ENCODE results near the gene GIMAP8.
"Not testable (repeated sequence)": the region's sequence is repeated elsewhere in the genome, so short reads cannot be mapped to it uniquely, and the experiment has no call there.

GIMAP8 gene

GRCh38 chr7:150493442-150493841 is 43.0 kb downstream of the GIMAP8 start:
- not testable (repeated sequence) for H3K4me1 ChIP-seq (ENCODE audit: control insufficient read depth, insufficient read depth, low read length); H3K27ac ChIP-seq (ENCODE audit: low read depth, low read length); H3K36me3 ChIP-seq (ENCODE audit: control insufficient read depth, insufficient read depth, low read length); H3K9me3 ChIP-seq (ENCODE audit: control insufficient read depth, insufficient read depth, low read depth, low read length); H3K27me3 ChIP-seq (ENCODE audit: control insufficient read depth, insufficient read depth, low read length); H3K4me3 ChIP-seq (ENCODE audit: low read depth, low read length); H3K9ac ChIP-seq (ENCODE audit: low read length)

GRCh38 chr7:150502519-150502918 is 52.1 kb downstream of the GIMAP8 start:
- Histone ChIP-seq H3K36me3 (ENCODE audit: control insufficient read depth, insufficient read depth, low read length) (no peaks in the 10 kb centered on the region), H3K9ac (ENCODE audit: low read length) (no peak overlapping the region), H3K4me3 (ENCODE audit: low read depth, low read length) (no peak overlapping the region), H3K9me3 (ENCODE audit: control insufficient read depth, insufficient read depth, low read depth, low read length) (no peaks in the 10 kb centered on the region), H3K27ac (ENCODE audit: low read depth, low read length) (no peak overlapping the region), H3K27me3 (ENCODE audit: control insufficient read depth, insufficient read depth, low read length) (peaks cover 3% of the 10 kb centered on the region; the same call in 1 of the 2 replicates), H3K4me1 (ENCODE audit: control insufficient read depth, insufficient read depth, low read length) (no peaks in the 10 kb centered on the region)

GRCh38 chr7:150503155-150503554 is 52.7 kb downstream of the GIMAP8 start:
- H3K27me3 ChIP-seq (ENCODE audit: control insufficient read depth, insufficient read depth, low read length): peaks cover 3% of the 10 kb centered on the region; the same call in 1 of the 2 replicates
- H3K9ac ChIP-seq (ENCODE audit: low read length): no peak overlapping the region
- no peak overlapping the region for H3K4me3 ChIP-seq (ENCODE audit: low read depth, low read length)
- no peaks in the 10 kb centered on the region for H3K9me3 ChIP-seq (ENCODE audit: control insufficient read depth, insufficient read depth, low read depth, low read length)
- H3K36me3 ChIP-seq (ENCODE audit: control insufficient read depth, insufficient read depth, low read length): no peaks in the 10 kb centered on the region
- H3K27ac ChIP-seq (ENCODE audit: low read depth, low read length): no peak overlapping the region
- H3K4me1 ChIP-seq (ENCODE audit: control insufficient read depth, insufficient read depth, low read length): no peaks in the 10 kb centered on the region

DNA sequence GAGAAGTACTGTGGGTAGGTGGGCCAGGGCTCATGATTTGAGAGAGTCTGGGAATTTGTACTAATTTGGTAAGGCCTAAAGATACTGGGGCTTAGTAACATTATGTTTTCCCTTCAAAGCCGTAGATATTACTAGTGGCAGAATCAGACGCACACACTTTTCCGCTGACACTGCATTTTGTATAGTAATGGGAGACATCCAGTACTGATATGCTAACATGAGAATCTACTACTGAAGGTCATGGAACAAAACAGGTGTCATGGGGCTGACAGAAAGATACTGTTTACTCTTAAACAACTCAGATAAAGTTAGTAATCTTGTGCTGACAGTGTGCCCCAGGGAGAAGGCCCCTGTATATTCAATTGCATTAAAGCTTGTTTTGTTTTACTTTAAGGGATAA is 53.2 kb downstream of the GIMAP8 start:
- Histone ChIP-seq H3K4me1 (ENCODE audit: control insufficient read depth, insufficient read depth, low read length) (no peaks in the 10 kb centered on the region), H3K9ac (ENCODE audit: low read length) (no peak overlapping the region), H3K27me3 (ENCODE audit: control insufficient read depth, insufficient read depth, low read length) (peaks cover 3% of the 10 kb centered on the region; the same call in 1 of the 2 replicates), H3K4me3 (ENCODE audit: low read depth, low read length) (no peak overlapping the region), H3K36me3 (ENCODE audit: control insufficient read depth, insufficient read depth, low read length) (no peaks in the 10 kb centered on the region), H3K9me3 (ENCODE audit: control insufficient read depth, insufficient read depth, low read depth, low read length) (no peaks in the 10 kb centered on the region), H3K27ac (ENCODE audit: low read depth, low read length) (no peak overlapping the region)

DNA sequence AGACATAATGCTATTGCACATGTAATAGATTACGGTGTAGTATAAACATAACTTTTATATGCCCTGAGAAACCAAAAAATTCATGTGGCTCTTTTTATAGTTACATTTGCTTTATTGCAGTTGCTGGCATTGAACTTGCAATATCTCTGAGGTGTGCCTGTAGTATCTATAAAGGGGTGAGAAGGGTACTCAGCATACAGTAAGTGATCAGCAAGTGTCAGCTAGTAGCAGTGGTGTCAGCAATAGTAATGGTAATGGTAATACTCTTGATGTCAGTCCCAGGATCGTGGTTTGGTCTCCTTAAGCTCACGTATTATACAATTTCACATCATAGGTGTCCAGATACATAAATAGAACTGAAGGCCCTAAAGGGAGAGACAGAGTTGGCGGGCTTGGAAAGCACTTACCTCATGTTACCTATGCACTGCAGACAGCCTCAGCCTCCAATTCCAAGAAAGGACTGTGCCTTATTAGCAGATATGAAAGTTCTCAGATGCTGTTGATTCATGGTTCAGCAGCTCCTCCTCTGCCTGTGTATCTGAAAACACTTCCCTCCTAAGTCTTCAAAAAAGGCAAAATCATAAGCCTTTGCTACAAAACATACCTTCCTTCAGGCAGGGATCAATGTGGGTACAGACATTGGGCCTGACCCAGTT is 57.6 kb downstream of the GIMAP8 start:
- no peaks in the 10 kb centered on the region for H3K9me3 ChIP-seq (ENCODE audit: control insufficient read depth, insufficient read depth, low read depth, low read length)
- H3K9ac ChIP-seq (ENCODE audit: low read length): no peak overlapping the region
- H3K27me3 ChIP-seq (ENCODE audit: control insufficient read depth, insufficient read depth, low read length): peaks cover 3% of the 10 kb centered on the region; the same call in 1 of the 2 replicates
- no peaks in the 10 kb centered on the region for H3K4me1 ChIP-seq (ENCODE audit: control insufficient read depth, insufficient read depth, low read length)
- H3K27ac ChIP-seq (ENCODE audit: low read depth, low read length): no peak overlapping the region
- H3K36me3 ChIP-seq (ENCODE audit: control insufficient read depth, insufficient read depth, low read length): no peaks in the 10 kb centered on the region
- no peak overlapping the region for H3K4me3 ChIP-seq (ENCODE audit: low read depth, low read length)

- Histone ChIP-seq H3K27ac (ENCODE audit: low read depth, low read length) (no peak overlapping the region), H3K27me3 (ENCODE audit: control insufficient read depth, insufficient read depth, low read length) (peaks cover 4% of the 10 kb centered on the region; the same call in 1 of the 2 replicates), H3K9ac (ENCODE audit: low read length) (no peak overlapping the region), H3K4me1 (ENCODE audit: control insufficient read depth, insufficient read depth, low read length) (no peaks in the 10 kb centered on the region), H3K36me3 (ENCODE audit: control insufficient read depth, insufficient read depth, low read length) (no peaks in the 10 kb centered on the region), H3K4me3 (ENCODE audit: low read depth, low read length) (no peak overlapping the region), H3K9me3 (ENCODE audit: control insufficient read depth, insufficient read depth, low read depth, low read length) (no peaks in the 10 kb centered on the region)
Measured at GRCh38 chr7:150511048-150511447, 60.6 kb downstream of the GIMAP8 start.

DNA sequence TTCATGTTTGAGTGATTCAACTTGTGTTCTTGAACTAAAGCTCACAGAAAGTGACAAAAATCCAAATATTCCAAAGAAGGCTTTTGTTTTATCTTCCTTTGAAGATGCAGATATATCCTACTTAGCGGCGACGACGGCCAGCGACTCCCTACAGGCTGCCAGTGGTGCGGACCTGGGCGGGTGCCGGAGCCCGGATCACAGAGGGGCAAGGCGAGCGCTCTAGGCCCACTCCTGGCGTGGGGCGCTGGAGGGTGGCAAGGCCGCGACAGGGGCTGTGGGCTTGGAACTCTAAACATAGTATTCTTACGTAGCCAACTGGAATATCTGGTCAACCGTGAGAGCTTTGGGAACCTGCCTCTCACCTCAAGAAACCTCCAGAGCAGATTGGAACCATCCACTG is 63.3 kb downstream of the GIMAP8 start:
- Histone ChIP-seq H3K27me3 (ENCODE audit: control insufficient read depth, insufficient read depth, low read length) (0 out of 2 replicates have a peak, but pooled peaks cover 4% of the 10 kb centered on the region), H3K27ac (ENCODE audit: low read depth, low read length) (no peak overlapping the region), H3K36me3 (ENCODE audit: control insufficient read depth, insufficient read depth, low read length) (no peaks in the 10 kb centered on the region), H3K4me1 (ENCODE audit: control insufficient read depth, insufficient read depth, low read length) (no peaks in the 10 kb centered on the region), H3K9ac (ENCODE audit: low read length) (no peak overlapping the region), H3K4me3 (ENCODE audit: low read depth, low read length) (no peak overlapping the region), H3K9me3 (ENCODE audit: control insufficient read depth, insufficient read depth, low read depth, low read length) (no peaks in the 10 kb centered on the region)

GRCh38 chr7:150514748-150515222 is 64.4 kb downstream of the GIMAP8 start, which contains the start of gene GIMAP7:
GIMAP7 (plus strand) TSS chr7:150514872; CDS start chr7:150519975, 5,103 bp downstream.
- no peaks in the 10 kb centered on the region for H3K36me3 ChIP-seq (ENCODE audit: control insufficient read depth, insufficient read depth, low read length)
- H3K27ac ChIP-seq (ENCODE audit: low read depth, low read length): no peak within 1 kb of the TSS
- no peak within 1 kb of the TSS for H3K9ac ChIP-seq (ENCODE audit: low read length)
- no peaks in the 10 kb centered on the region for H3K4me1 ChIP-seq (ENCODE audit: control insufficient read depth, insufficient read depth, low read length)
- H3K4me3 ChIP-seq (ENCODE audit: low read depth, low read length): no peak within 1 kb of the TSS
- H3K9me3 ChIP-seq (ENCODE audit: control insufficient read depth, insufficient read depth, low read depth, low read length): no peaks in the 10 kb centered on the region; the same call in 1 of the 2 replicates
- H3K27me3 ChIP-seq (ENCODE audit: control insufficient read depth, insufficient read depth, low read length): peaks cover 5% of the 10 kb centered on the region; the same call in 1 of the 2 replicates

DNA sequence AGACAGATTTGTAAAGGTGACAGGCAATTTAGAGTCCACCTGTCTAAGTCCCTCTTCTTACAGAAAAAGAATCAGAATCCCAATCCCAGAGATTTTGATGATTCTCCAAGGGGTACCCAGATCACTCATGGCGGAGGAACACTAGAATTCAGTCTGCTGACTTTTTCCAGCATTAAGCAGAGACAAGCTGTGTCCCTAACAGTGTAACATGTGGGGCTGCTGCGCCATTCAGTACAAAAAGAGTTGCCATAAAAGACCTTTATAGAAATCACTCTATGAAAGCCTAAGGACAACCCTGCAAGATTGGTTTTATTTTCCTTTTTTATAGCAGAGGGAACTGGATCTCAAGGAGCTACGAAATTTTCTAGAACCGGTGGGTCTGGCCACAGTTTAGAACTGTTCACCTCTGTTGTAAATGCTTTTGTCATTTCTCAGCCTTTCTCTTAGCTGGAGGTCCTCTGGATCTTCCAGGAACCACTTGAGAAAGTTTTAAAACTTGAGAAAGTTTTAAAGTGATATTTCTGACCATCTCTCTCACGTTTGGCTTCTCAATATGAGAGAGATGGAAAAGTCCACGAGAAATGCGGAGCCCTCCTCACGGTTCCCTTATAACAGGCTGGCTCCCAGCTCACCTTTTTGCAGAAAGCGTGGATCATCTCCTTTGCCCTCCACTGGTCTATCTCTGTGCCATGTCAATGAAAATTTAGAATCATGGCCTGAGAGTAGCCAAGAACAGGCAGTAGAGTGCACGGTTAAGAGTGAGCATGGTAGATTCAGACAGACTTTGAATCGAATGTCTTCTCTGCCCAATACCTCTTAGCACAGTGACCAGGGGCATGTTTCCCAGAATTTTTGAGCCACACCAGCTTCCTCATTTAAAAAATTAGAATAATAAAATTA is 65.1 kb downstream of the GIMAP8 start:
- H3K9ac ChIP-seq (ENCODE audit: low read length): no peak overlapping the region
- no peak overlapping the region for H3K4me3 ChIP-seq (ENCODE audit: low read depth, low read length)
- no peaks in the 10 kb centered on the region for H3K4me1 ChIP-seq (ENCODE audit: control insufficient read depth, insufficient read depth, low read length)
- H3K9me3 ChIP-seq (ENCODE audit: control insufficient read depth, insufficient read depth, low read depth, low read length): peaks cover 3% of the 10 kb centered on the region; the same call in 1 of the 2 replicates
- H3K27ac ChIP-seq (ENCODE audit: low read depth, low read length): no peak overlapping the region
- H3K27me3 ChIP-seq (ENCODE audit: control insufficient read depth, insufficient read depth, low read length): peaks cover 7% of the 10 kb centered on the region; the same call in 1 of the 2 replicates
- H3K36me3 ChIP-seq (ENCODE audit: control insufficient read depth, insufficient read depth, low read length): no peaks in the 10 kb centered on the region

DNA sequence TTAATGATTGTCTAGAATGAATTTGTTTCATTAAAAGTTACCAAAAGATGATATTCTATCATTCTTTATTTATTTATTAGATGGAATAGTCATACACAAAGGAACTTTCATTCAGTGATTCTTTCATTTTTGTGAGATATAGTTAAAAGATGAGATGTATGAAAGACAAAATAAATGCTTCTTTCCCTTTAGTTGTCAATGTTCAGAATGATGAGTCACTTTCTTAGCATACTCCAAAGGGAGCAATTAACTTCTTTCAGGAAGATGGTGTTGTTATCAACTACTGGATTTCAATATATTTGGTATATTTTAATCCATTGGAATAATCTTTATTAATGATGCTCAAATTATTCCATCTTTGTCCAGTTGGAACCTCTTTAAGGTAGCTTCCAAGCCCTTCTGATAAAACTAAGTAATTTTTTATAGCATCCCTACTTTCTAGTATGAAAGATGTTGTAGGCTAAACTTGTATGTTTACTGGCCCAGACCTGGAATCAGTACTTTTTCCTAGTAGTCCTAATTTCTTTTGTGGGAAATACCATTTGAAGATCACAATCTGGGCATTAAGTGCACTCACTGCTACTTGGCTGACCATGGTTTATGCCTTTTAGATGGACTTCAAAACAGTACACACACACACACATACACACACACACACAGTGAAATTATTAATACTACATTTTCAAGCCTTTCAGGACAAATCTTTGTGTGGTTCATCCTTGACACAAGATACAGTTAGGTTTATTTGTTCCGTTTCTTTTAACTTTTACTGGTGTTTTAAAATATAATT is 66.7 kb downstream of the GIMAP8 start:
- no peak overlapping the region for H3K9ac ChIP-seq (ENCODE audit: low read length)
- H3K27me3 ChIP-seq (ENCODE audit: control insufficient read depth, insufficient read depth, low read length): peaks cover 7% of the 10 kb centered on the region; the same call in 1 of the 2 replicates
- no peaks in the 10 kb centered on the region for H3K36me3 ChIP-seq (ENCODE audit: control insufficient read depth, insufficient read depth, low read length)
- peaks cover 3% of the 10 kb centered on the region; the same call in 1 of the 2 replicates for H3K9me3 ChIP-seq (ENCODE audit: control insufficient read depth, insufficient read depth, low read depth, low read length)
- H3K27ac ChIP-seq (ENCODE audit: low read depth, low read length): no peak overlapping the region
- H3K4me3 ChIP-seq (ENCODE audit: low read depth, low read length): no peak overlapping the region
- no peaks in the 10 kb centered on the region for H3K4me1 ChIP-seq (ENCODE audit: control insufficient read depth, insufficient read depth, low read length)
